ENCODE measurements around the gene GPR15LG.

Gene GPR15LG

GRCh38 chr10:84188815-84189214, 15.2 kb downstream of the GPR15LG start:
- no peak overlapping the region for H3K27ac ChIP-seq (ENCODE audit: extremely low read depth, low read depth, low read length)
- ChIA-PET POLR2A (no interaction called here), CTCF (no interaction called here)
- no peaks in the 10 kb centered on the region for H3K9me3 ChIP-seq (ENCODE audit: control insufficient read depth, insufficient read depth, low read depth, low read length)
- TF ChIP-seq ZBTB21 (tag by site-specific recombination; IDR thresholded peaks at IDR 0.05) (no peak), ZNF335 (tag by site-specific recombination; conservative IDR thresholded peaks at IDR 0.05) (no peak), ZNF24 (tag by site-specific recombination; IDR thresholded peaks at IDR 0.05) (no peak), ZNF529 (tag by site-specific recombination; IDR thresholded peaks at IDR 0.05; ENCODE audit: insufficient replicate concordance) (no peak), ZNF585B (tag by site-specific recombination; IDR thresholded peaks at IDR 0.05) (no peak), ZNF558 (tag by site-specific recombination; IDR thresholded peaks at IDR 0.05) (no peak), BCL6B (tag by site-specific recombination; IDR thresholded peaks at IDR 0.05) (no peak), GLI2 (tag by site-specific recombination; IDR thresholded peaks at IDR 0.05; ENCODE audit: borderline replicate concordance, low read depth) (no peak), ZNF580 (tag by site-specific recombination; IDR thresholded peaks at IDR 0.05) (no peak), GLIS2 (tag by site-specific recombination; IDR thresholded peaks at IDR 0.05) (no peak), ZNF623 (tag by site-specific recombination; IDR thresholded peaks at IDR 0.05) (no peak), ZNF449 (tag by site-specific recombination; IDR thresholded peaks at IDR 0.05) (no peak), ZNF626 (tag by site-specific recombination; IDR thresholded peaks at IDR 0.05) (no peak), ZNF707 (tag by site-specific recombination; IDR thresholded peaks at IDR 0.05) (no peak), BCL11B (tag by site-specific recombination; IDR thresholded peaks at IDR 0.05; ENCODE audit: low read depth) (no peak)
- no peaks in the 10 kb centered on the region for H3K36me3 ChIP-seq (ENCODE audit: control insufficient read depth in 2 of 2, insufficient read depth in 1 of 2, low read length in 2 of 2)
- H3K4me3 ChIP-seq (ENCODE audit: low read depth, low read length) = no peak overlapping the region
- H3K4me1 ChIP-seq (ENCODE audit: control insufficient read depth, insufficient read depth, low read length) = no peaks in the 10 kb centered on the region

GRCh38 chr10:84190621-84191020, 17.0 kb downstream of the GPR15LG start:
- Histone ChIP-seq H3K9me3 (ENCODE audit: control insufficient read depth, insufficient read depth, low read depth, low read length) (no peaks in the 10 kb centered on the region), H3K27ac (ENCODE audit: extremely low read depth, low read depth, low read length) (no peak overlapping the region), H3K36me3 (ENCODE audit: control insufficient read depth in 2 of 2, insufficient read depth in 1 of 2, low read length in 2 of 2) (no peaks in the 10 kb centered on the region), H3K4me3 (ENCODE audit: low read depth, low read length) (no peak overlapping the region), H3K4me1 (ENCODE audit: control insufficient read depth, insufficient read depth, low read length) (peaks cover 3% of the 10 kb centered on the region)
- ChIA-PET POLR2A (no interaction called here), CTCF (interaction anchor here (1.8 kb wide), 1 partner anchor 13 kb away, joined by 5 read pairs; no protein-coding TSS in a partner anchor)
- TF ChIP-seq PRDM10 (tag by site-specific recombination; IDR thresholded peaks at IDR 0.05) = no peak
- no peak for TF ChIP-seq ZNF791 (tag by site-specific recombination; IDR thresholded peaks at IDR 0.05)
- no peak for TF ChIP-seq ZNF433 (tag by site-specific recombination; IDR thresholded peaks at IDR 0.05; ENCODE audit: low read depth)
- TF ChIP-seq ZNF423 (tag by site-specific recombination; IDR thresholded peaks at IDR 0.05) = no peak
- TF ChIP-seq HOXD13 (CRISPR knock-in tag; IDR thresholded peaks at IDR 0.05; ENCODE audit: borderline replicate concordance) = no peak
- no peak for TF ChIP-seq KLF7 (tag by site-specific recombination; IDR thresholded peaks at IDR 0.05; ENCODE audit: borderline replicate concordance)
- no peak for TF ChIP-seq ZNF704 (tag by site-specific recombination; IDR thresholded peaks at IDR 0.05)
- no peak for TF ChIP-seq ZNF677 (tag by site-specific recombination; IDR thresholded peaks at IDR 0.05)
- no peak for TF ChIP-seq GLI2 (tag by site-specific recombination; IDR thresholded peaks at IDR 0.05; ENCODE audit: borderline replicate concordance, low read depth)
- TF ChIP-seq ELK4 (IDR thresholded peaks at IDR 0.05; ENCODE audit: borderline replicate concordance, low read depth, low read length) = no peak
- TF ChIP-seq KLF17 (tag by site-specific recombination; IDR thresholded peaks at IDR 0.05) = no peak

Data from HEK293 (cell line).